HG03039 (cell line): ENCODE measurements around the gene KCNG2.

Experiments
- ATAC-seq: cut with Tn5 transposase; IDR thresholded peaks from one replicate; pipeline ENCODE4 v1.9.1; 2021; ENCODE audit warnings: mild to moderate bottlenecking, moderate library complexity; ENCODE audit not compliant: unreplicated experiment

Gene KCNG2

DNA sequence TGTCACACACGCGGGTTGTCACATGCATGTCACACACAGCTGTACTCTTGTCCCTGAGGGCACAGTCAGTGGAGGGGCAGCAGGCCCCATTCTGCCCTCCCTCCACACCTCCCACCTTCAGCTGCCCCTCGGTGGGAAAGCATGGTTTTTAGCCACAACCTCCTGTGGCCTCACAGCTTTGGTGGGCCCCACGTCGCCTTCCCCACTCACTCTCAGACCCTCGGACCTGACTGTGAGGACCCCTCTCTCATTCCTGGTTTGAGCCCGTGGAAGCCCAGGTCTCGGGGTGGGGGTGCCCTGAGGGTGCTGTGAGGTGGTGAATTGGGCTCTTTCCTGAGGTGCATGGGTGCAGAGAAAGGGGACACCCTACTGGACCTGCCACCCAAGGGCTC is 19.9 kb downstream of the KCNG2 start:
- ATAC-seq: no peak

GRCh38 chr18:79818036-79818435 is 20.3 kb downstream of the KCNG2 start:
- ATAC-seq: no peak

DNA sequence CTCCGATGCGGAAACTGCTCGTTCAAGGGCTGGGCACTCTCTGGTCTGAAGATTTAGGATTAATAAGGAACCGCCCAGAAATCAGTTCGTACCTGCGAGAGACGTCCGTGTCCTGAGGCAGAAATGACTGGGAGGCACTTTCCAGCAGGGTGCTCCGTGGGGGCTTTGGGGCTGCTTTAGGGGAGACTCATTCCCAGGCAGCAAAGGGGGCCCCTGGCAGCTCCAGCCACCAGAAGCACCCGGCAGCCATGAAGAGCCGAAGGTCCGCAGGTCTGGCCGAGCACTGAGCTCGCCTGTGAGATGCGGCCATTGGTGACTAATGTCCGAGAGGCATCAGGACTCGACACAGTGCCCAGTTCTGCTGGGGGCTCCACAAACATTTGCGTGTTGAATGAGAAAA is 20.9 kb downstream of the KCNG2 start:
- ATAC-seq: no peak

GRCh38 chr18:79819064-79819967 is 21.6 kb downstream of the KCNG2 start:
- no peak for ATAC-seq

- ATAC-seq: peak; percentile 69
These were observed 22.2 kb downstream of the KCNG2 start for GRCh38 chr18:79819968-79820351.

DNA sequence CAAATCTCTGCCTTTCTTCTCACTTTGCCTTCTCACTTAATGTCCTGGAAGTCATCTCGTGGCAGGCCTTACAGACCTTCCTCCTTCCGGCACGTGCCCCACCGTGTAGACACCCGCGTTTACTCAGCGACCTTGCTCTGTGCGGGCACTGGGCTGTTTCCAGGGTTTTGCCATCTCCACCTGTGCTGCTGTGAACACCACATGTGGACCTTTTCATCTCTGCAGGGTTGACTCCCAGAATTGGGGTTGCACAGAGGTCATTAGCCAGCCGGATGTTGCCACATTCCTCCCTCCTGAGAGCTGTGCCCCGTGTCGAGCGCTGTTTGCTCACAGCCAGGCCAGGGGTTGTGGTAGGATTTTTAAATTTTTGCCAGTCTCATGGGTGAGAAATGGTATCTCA is 25.4 kb downstream of the KCNG2 start:
- ATAC-seq: no peak

DNA sequence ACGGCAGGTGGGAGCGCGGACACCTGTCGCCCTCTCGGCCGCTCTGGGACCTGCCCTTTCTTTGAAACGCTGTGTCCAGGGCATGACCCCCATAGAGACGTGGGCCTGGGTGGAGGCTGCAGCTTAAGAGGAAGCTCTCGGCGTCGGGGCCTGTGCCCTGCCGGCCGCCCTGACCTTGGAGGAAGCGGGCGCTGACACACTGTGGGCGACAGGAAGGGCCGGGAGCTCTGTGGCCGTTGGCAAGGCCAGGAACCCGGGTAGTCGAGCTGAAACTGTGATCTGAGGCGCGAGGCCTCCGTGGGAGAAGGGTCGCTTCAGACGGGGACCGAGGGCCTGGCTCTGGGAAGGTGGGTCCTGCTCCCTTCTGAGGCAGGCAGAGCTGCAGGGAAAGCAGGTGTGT is 28.2 kb downstream of the KCNG2 start:
- no peak for ATAC-seq

DNA sequence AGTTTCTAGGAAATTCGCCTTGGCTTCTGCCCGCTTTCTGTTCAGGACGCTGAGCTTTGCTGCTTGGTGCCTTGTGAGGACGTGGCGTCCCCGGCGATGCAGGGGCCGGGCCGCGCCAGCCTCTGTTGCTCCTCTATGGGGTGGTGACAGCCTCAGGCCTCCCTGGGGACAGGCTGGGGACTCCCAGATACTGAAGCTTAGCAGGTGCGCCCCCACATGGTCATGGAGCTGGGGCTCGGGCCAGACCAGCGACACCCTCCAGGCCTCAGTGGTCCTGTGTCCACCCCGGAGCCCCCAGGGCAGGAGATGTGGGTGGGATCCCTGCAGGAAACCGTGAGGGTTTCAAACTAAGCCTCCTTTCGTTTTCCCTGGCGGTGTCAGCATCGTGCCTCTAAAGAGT is 29.2 kb downstream of the KCNG2 start:
- no peak for ATAC-seq

GRCh38 chr18:79828258-79828657 is 30.5 kb downstream of the KCNG2 start:
- ATAC-seq: no peak

- ATAC-seq: no peak
These were observed 31.6 kb downstream of the KCNG2 start for GRCh38 chr18:79829136-79829854.

DNA sequence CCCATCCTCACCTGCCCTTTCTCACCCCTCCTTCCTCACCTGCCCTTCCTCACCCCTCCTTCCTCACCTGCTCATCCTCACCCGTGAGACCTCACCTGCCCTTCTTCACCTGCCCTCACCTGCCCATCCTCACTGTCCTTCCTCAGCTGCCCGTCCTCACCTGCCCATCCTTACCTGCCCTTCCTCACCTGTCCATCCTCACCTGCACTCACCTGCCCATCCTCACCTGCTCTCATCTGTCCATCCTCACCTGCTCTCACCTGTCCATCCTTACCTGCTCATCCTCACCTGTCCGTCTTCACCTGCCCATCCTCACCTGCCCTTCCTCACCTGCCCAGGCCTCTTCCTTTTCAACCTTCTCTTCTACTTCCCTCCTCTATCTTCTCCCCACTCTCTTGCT is 34.4 kb downstream of the KCNG2 start:
- ATAC-seq: no peak

DNA sequence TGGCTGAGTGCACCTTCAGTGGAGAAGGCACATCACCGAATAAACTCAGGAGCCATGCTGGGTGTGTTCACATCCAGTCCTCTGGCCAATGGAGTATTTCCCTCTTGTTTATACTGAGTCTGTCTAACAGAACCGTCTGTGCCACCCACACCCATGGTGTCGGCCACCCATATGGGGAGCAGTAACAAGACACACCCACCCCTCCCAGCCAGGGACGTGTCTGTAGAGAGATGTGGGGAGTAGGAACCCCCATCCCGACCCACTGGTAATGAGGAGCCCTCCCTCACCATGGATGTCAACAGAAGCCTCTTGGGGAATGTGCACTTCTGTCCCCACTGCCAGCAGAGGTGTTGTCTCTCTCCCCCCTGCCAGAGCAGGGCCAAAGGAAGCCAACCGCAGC is 37.1 kb downstream of the KCNG2 start:
- no peak for ATAC-seq

GRCh38 chr18:79841936-79842335 is 44.2 kb downstream of the KCNG2 start:
- no peak for ATAC-seq

- no peak for ATAC-seq
These were observed 47.3 kb downstream of the KCNG2 start for GRCh38 chr18:79844999-79845563.

GRCh38 chr18:79846936-79847557 is 49.3 kb downstream of the KCNG2 start:
- ATAC-seq: no peak

GRCh38 chr18:79847606-79848293 is 50.0 kb downstream of the KCNG2 start:
- ATAC-seq: no peak

DNA sequence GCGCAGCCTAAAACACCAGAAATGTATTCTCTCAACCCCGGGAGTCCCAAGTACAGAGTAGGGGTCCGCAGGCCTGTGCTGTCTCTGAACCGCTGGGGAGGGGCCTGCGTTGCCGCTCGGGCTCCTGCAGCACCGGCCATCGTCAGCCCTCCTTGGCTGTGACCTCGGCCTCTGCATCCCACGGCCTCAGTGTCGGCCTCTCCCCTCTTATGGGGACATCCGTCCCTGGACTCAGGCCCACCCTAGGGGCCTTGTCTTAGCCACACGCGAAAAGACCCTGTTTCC is 50.5 kb downstream of the KCNG2 start:
- ATAC-seq: no peak

DNA sequence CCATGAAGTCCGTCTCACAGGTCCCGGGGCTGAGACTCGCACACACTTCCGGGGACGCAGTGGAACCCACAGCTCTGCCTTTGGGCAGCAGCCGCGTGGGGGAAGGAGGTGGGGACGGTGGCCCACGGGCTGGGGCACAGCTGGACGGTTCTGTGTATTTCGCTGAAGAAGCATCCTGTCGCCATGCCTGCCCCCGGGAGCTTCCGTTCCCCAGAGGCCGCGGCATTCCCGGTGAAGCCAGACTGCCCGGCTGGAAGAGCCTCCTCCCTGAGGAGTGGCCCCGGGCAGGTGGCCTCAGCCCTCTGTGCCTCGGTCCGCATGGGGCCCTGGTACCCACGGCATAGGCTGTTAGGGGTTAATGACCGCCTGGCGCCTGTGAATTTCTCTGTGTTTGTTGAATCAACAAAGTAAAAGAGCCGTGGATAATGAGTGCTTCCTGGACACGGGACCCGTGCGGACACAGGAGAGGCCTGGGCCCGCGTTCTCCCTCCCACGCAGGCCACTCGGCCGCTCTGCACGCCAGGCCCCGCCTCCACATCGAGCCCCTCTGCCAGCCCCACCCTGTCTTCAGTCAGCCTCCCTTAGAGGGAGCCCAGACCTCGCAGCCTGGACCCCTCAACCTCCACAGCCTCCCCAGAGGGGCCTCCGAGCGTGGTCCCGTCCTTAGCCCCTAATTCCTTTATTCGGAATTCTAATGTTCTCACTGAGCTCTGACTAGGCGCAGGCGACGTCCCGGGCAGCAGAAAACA is 51.0 kb downstream of the KCNG2 start:
- no peak for ATAC-seq

- no peak for ATAC-seq
These were observed 51.8 kb downstream of the KCNG2 start for GRCh38 chr18:79849328-79850207.
